PC-9 (cell line): Measurements from ENCODE around the gene CMC1. TPM values are rescaled to one million over a fixed set of nuclear protein-coding genes. Genes with fewer than 3 reads are reported as not detected.

Experiments used
- BruUV-seq: library from RNA; stranded (reverse); fragments of 400-500 nt; replicated peaks from 2 replicates; lab custom pipeline; 2021; lab: Mats Ljungman, UMichigan
- CTCF ChIA-PET: fragments of 300-600 bp; sonication (Branson Sonifier 250); formaldehyde crosslinking; loops from one replicate; lab custom pipeline; 2022; ENCODE audit warnings: antibody characterized with exemption; lab: Charles Lee
- POLR2A ChIA-PET: fragments of 300-600 bp; sonication (Branson Sonifier 250); formaldehyde crosslinking; loops from one replicate; lab custom pipeline; 2022; ENCODE audit warnings: antibody characterized with exemption; ENCODE audit not compliant: unreplicated experiment; lab: Charles Lee
- DNase-seq, 2 experiments: peaks; one replicate each; pipeline versions ENCODE4 v3.0.0 to v3.0.0-alpha.2; 2015 to 2022; ENCODE audit warnings: mixed read lengths in 1 of 2
- H2AFZ ChIP-seq: fragments of 200-600 bp; sonication (generic); 2 replicates; pipeline ENCODE4 v1.8.1; 2017; ENCODE audit warnings: antibody characterized with exemption
- H3F3A ChIP-seq: fragments of 200-600 bp; sonication (generic); 2 replicates; pipeline ENCODE4 v1.8.1; 2017; ENCODE audit warnings: antibody characterized with exemption, mild to moderate bottlenecking, low read depth; ENCODE audit not compliant: insufficient read depth
- H3K27ac ChIP-seq: fragments of 200-600 bp; sonication (generic); 2 replicates; pipeline ENCODE4 v1.6.1; 2016; ENCODE audit warnings: mixed run types
- H3K27me3 ChIP-seq: fragments of 200-600 bp; sonication (generic); 2 replicates; pipeline ENCODE4 v1.6.1; 2016; ENCODE audit warnings: low read depth, mixed run types; ENCODE audit not compliant: insufficient read depth
- H3K36me3 ChIP-seq: fragments of 200-600 bp; sonication (generic); 2 replicates; pipeline ENCODE4 v1.6.1; 2016; ENCODE audit warnings: low read depth, mixed run types
- H3K4me1 ChIP-seq: fragments of 200-600 bp; sonication (generic); replicated peaks from 2 replicates; pipeline ENCODE4 v1.6.1; 2016; ENCODE audit warnings: mixed run types; ENCODE audit not compliant: insufficient read depth
- H3K4me2 ChIP-seq: fragments of 200-600 bp; sonication (generic); 2 replicates; pipeline ENCODE4 v1.6.1; 2017; ENCODE audit warnings: mixed run types
- H3K4me3 ChIP-seq: fragments of 200-600 bp; sonication (generic); 2 replicates; pipeline ENCODE4 v1.6.1; 2016; ENCODE audit warnings: mixed run types
- H3K79me2 ChIP-seq: fragments of 200-600 bp; sonication (generic); 2 replicates; pipeline ENCODE4 v1.6.1; 2017; ENCODE audit warnings: low read depth, mixed run types
- H3K9me2 ChIP-seq: fragments of 200-600 bp; sonication (generic); 2 replicates; pipeline ENCODE4 v1.8.1; 2017; ENCODE audit warnings: mild to moderate bottlenecking; ENCODE audit not compliant: insufficient read depth
- H3K9me3 ChIP-seq: fragments of 200-600 bp; sonication (generic); 2 replicates; pipeline ENCODE4 v1.8.1; 2016; ENCODE audit warnings: low read depth; ENCODE audit not compliant: insufficient read depth
- H4K20me1 ChIP-seq: fragments of 200-600 bp; sonication (generic); 2 replicates; pipeline ENCODE4 v1.8.1; 2017; ENCODE audit not compliant: insufficient read depth
- CTCF ChIP-seq: fragments of 200-600 bp; sonication (generic); conservative IDR thresholded peaks from 2 replicates; pipeline ENCODE4 v1.6.1; 2017; ENCODE audit warnings: mixed run types, antibody characterized with exemption, mild to moderate bottlenecking, moderate library complexity
- EZH2 ChIP-seq: fragments of 200-600 bp; sonication (generic); IDR thresholded peaks from 2 replicates; pipeline ENCODE4 v1.8.0; 2017; ENCODE audit warnings: antibody characterized with exemption, low read depth
- intact Hi-C: fragments of 100-400 bp; cut with micrococcal nuclease; formaldehyde crosslinking; loops from one replicate; pipeline ENCODE4 v1.10.0; 2022; ENCODE audit not compliant: unreplicated experiment
- total RNA-seq: library from RNA; stranded (reverse); gene quantifications from 2 replicates; pipeline ENCODE4 v1.2.3, GENCODE V29; 2021

CMC1 gene
- total RNA-seq, 1 experiment from 2014 or later = 33.8 TPM

GRCh38 chr3:28337230-28337629, 95.8 kb downstream of the CMC1 start:
- intact Hi-C loops = no loop called here
- Histone ChIP-seq H4K20me1 (no peaks in the 10 kb centered on the region), H3K27ac (no peak overlapping the region), H3F3A (no peaks in the 10 kb centered on the region), H3K4me1 (no peaks in the 10 kb centered on the region), H3K79me2 (peaks cover 5% of the 10 kb centered on the region; the same call in 1 of the 2 replicates), H3K27me3 (no peaks in the 10 kb centered on the region), H3K4me2 (no peak overlapping the region), H2AFZ (no peak overlapping the region), H3K4me3 (no peak overlapping the region), H3K36me3 (peaks cover 6% of the 10 kb centered on the region; the same call in 1 of the 2 replicates), H3K9me3 (no peaks in the 10 kb centered on the region), H3K9me2 (no peaks in the 10 kb centered on the region)
- BruUV-seq = no TSS peak
- ChIA-PET POLR2A (no interaction called here), CTCF (no interaction called here)
- no peak for TF ChIP-seq CTCF
- no peak for TF ChIP-seq EZH2
- no peak for DNase-seq

- peaks cover 29% of the 10 kb centered on the region for H3K4me1 ChIP-seq
- H2AFZ ChIP-seq = no peak overlapping the region
- H3K9me3 ChIP-seq = no peaks in the 10 kb centered on the region
- peaks cover 6% of the 10 kb centered on the region; the same call in 1 of the 2 replicates for H3K36me3 ChIP-seq
- peaks cover 61% of the 10 kb centered on the region for H3K79me2 ChIP-seq
- no peak overlapping the region for H3K4me2 ChIP-seq
- intact Hi-C loops = no loop called here
- no peak for TF ChIP-seq CTCF
- TF ChIP-seq EZH2 = no peak
- H4K20me1 ChIP-seq = no peaks in the 10 kb centered on the region
- POLR2A ChIA-PET = no interaction called here
- CTCF ChIA-PET = no interaction called here
- H3K4me3 ChIP-seq = no peak overlapping the region
- no peaks in the 10 kb centered on the region for H3K9me2 ChIP-seq
- peaks cover 8% of the 10 kb centered on the region for H3F3A ChIP-seq
- H3K27ac ChIP-seq = no peak overlapping the region
- no peaks in the 10 kb centered on the region for H3K27me3 ChIP-seq
- no TSS peak for BruUV-seq
- DNase-seq = no peak
Observed at GRCh38 chr3:28343144-28343543, 101.7 kb downstream of the CMC1 start.

- ChIA-PET POLR2A (no interaction called here), CTCF (no interaction called here)
- peak overlapping the region; percentile 87; the same call in 1 of the 2 replicates for H3K4me3 ChIP-seq
- TF ChIP-seq EZH2 = no peak
- TF ChIP-seq CTCF = no peak
- no peaks in the 10 kb centered on the region for H3K9me2 ChIP-seq
- H3K27ac ChIP-seq = no peak overlapping the region
- no peaks in the 10 kb centered on the region for H3K27me3 ChIP-seq
- no TSS peak for BruUV-seq
- no peaks in the 10 kb centered on the region for H3K36me3 ChIP-seq
- intact Hi-C loops = no loop called here
- H3K4me1 ChIP-seq = peaks cover 34% of the 10 kb centered on the region
- H3K79me2 ChIP-seq = peaks cover 72% of the 10 kb centered on the region
- no peak for DNase-seq
- H3K4me2 ChIP-seq = peak overlapping the region; percentile 84
- no peaks in the 10 kb centered on the region for H3K9me3 ChIP-seq
- H3F3A ChIP-seq = peaks cover 10% of the 10 kb centered on the region
- no peaks in the 10 kb centered on the region for H4K20me1 ChIP-seq
- no peak overlapping the region for H2AFZ ChIP-seq
Observed at GRCh38 chr3:28345690-28346089, 104.3 kb downstream of the CMC1 start.
